Glutamatergic neuron (in vitro differentiated cells): ENCODE data around the gene ALCAM. TPM values are rescaled to one million over a fixed set of nuclear protein-coding genes. Genes with fewer than 3 reads are reported as not detected.
A peak's percentile ranks its signal among the peaks of the same experiment; 100 is the strongest.

ENCODE experiments used
- DNase-seq: peaks from one replicate; pipeline ENCODE4 v3.0.0; 2022
- H3K27ac Mint-ChIP-seq: one replicate; pipeline ENCODE4 v1.8.0; 2020; ENCODE audit warnings: mild to moderate bottlenecking, mixed read lengths, inconsistent platforms; ENCODE audit not compliant: unreplicated experiment
- H3K27me3 Mint-ChIP-seq: one replicate; pipeline ENCODE4 v1.8.0; 2020; ENCODE audit warnings: mild to moderate bottlenecking, moderate library complexity, mixed read lengths, inconsistent platforms; ENCODE audit not compliant: unreplicated experiment
- H3K36me3 Mint-ChIP-seq: one replicate; pipeline ENCODE4 v1.8.0; 2020; ENCODE audit warnings: mild to moderate bottlenecking, mixed read lengths, inconsistent platforms; ENCODE audit not compliant: unreplicated experiment
- H3K4me1 Mint-ChIP-seq: one replicate; pipeline ENCODE4 v1.8.0; 2020; ENCODE audit warnings: mild to moderate bottlenecking, low read depth, mixed read lengths, inconsistent platforms; ENCODE audit not compliant: unreplicated experiment
- H3K4me3 Mint-ChIP-seq: one replicate; pipeline ENCODE4 v1.8.0; 2020; ENCODE audit warnings: mild to moderate bottlenecking, mixed read lengths, inconsistent platforms; ENCODE audit not compliant: unreplicated experiment
- H3K9me3 Mint-ChIP-seq: one replicate; pipeline ENCODE4 v1.8.0; 2020; ENCODE audit warnings: mild to moderate bottlenecking, moderate library complexity, mixed read lengths, inconsistent platforms; ENCODE audit not compliant: unreplicated experiment
- total RNA-seq: library from RNA; stranded (reverse); fragmentation: NEBNext Ultra II Directional; extraction: Animal tissue kit (Norgen Biotek cat#: 25700); gene quantifications from one replicate; pipeline ENCODE4 v1.2.1, GENCODE V29; 2021; ENCODE audit not compliant: unreplicated experiment
- TF ChIP-seq, protein P1 (sequence below): fragments of 200-600 bp; sonication (generic); IDR thresholded peaks from one replicate; pipeline ENCODE4 v1.5.0; 2021; ENCODE audit not compliant: partially characterized antibody, unreplicated experiment

The ALCAM gene
- total RNA-seq, 1 donor from 2014 or later: 115 TPM

DNA sequence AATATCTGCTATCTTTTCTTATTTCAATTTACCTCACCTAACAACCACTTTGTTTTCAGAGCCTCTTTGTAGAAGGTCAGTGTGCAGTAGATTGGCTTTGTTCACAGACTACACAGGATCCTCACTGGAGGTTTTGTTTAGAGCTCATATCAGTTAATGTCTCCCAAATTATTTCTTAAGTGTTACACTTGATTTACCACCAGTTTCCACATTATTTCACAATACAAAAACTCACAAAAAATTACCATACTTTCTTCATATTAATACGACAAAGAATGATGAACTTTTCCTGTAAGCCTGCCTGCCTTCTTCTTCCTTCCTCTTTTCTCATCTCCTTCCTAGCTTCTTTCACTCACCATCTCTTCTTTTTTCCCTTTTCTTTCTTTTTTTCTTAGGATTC is 133.3 kb downstream of the ALCAM start:
- TF ChIP-seq, protein P1, sequence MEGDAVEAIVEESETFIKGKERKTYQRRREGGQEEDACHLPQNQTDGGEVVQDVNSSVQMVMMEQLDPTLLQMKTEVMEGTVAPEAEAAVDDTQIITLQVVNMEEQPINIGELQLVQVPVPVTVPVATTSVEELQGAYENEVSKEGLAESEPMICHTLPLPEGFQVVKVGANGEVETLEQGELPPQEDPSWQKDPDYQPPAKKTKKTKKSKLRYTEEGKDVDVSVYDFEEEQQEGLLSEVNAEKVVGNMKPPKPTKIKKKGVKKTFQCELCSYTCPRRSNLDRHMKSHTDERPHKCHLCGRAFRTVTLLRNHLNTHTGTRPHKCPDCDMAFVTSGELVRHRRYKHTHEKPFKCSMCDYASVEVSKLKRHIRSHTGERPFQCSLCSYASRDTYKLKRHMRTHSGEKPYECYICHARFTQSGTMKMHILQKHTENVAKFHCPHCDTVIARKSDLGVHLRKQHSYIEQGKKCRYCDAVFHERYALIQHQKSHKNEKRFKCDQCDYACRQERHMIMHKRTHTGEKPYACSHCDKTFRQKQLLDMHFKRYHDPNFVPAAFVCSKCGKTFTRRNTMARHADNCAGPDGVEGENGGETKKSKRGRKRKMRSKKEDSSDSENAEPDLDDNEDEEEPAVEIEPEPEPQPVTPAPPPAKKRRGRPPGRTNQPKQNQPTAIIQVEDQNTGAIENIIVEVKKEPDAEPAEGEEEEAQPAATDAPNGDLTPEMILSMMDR: no peak
- Mint-ChIP-seq H3K4me1 (peaks cover 12% of the 10 kb centered on the region), H3K4me3 (no peak overlapping the region), H3K9me3 (peaks cover 1% of the 10 kb centered on the region), H3K36me3 (no peaks in the 10 kb centered on the region), H3K27ac (no peak overlapping the region), H3K27me3 (no peaks in the 10 kb centered on the region)
- DNase-seq: no peak

DNA sequence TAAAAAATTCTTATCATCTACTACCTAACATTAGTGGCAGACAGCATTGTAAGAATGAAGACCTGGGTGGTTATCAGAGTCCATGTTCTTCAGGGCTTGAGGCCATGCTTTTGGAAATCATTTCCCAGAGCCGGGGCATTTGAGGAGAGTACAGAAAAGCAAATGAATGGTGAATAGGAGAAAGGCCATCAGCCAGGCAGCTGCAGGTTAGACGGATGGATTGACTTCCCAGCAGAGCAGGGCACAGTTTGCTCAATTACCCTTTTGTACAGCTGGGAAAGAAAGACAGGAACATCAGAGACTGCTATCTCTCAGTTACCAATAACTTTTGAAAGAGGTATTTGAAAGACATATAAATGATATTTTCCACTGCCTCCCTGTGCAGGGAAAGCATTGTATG is 135.6 kb downstream of the ALCAM start:
- Mint-ChIP-seq H3K36me3 (no peaks in the 10 kb centered on the region), H3K27me3 (no peaks in the 10 kb centered on the region), H3K9me3 (peaks cover 1% of the 10 kb centered on the region), H3K4me1 (peaks cover 12% of the 10 kb centered on the region), H3K27ac (no peak overlapping the region), H3K4me3 (no peak overlapping the region)
- DNase-seq: no peak
- TF ChIP-seq, protein P1: no peak

DNA sequence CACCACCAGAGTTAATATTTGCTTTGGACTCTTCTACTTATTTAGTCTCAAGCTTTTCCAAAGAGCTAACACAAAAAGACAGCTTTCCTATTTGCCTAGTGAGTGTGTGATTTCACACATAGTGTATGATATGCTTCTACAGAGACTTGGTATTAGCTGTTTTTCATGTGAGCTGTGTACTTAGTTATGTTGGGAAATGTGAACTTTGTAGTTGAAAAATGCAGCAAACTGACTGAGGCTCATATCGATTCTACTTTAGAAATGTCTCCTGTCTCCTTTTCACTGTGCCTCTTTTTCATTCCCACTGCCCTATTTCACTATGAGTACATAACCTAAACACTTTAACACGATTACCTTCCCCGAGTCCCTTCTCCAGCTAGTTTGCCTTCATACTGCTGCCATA is 136.5 kb downstream of the ALCAM start:
- no peaks in the 10 kb centered on the region for H3K27me3 Mint-ChIP-seq
- peaks cover 1% of the 10 kb centered on the region for H3K9me3 Mint-ChIP-seq
- no peak overlapping the region for H3K4me3 Mint-ChIP-seq
- H3K36me3 Mint-ChIP-seq: no peaks in the 10 kb centered on the region
- peaks cover 14% of the 10 kb centered on the region for H3K4me1 Mint-ChIP-seq
- no peak for DNase-seq
- TF ChIP-seq, protein P1: no peak
- peak overlapping the region; percentile 48 for H3K27ac Mint-ChIP-seq

DNA sequence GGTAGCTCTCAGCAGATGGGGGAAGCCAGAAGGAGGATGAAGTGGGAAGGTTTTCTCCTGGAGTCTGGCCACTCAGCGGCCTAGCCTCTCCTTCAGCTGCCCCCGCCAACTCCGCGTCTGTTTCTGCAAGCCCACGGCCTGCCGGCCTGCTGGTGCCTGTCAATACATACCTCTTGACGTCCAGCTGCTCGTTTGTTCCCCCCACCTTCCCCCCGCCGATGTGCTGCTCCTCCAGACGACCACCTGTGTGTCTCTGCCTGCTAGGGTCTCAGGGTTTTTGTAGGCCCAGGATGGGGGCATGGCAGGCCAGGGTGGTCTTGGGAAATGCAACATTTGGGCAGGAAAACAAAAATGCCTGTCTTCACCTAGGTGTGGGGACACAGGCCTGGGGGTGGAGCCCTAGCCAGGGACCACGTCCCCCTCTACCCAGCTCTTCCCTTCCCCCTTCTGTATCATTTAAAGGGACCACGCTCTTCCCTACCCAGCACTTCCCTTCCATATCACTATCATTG is 137.8 kb downstream of the ALCAM start:
- peak; percentile 38 for DNase-seq
- Mint-ChIP-seq H3K27ac (peak overlapping the region; percentile 50), H3K4me1 (peaks cover 14% of the 10 kb centered on the region), H3K27me3 (no peaks in the 10 kb centered on the region), H3K4me3 (no peak overlapping the region), H3K9me3 (peaks cover 1% of the 10 kb centered on the region), H3K36me3 (no peaks in the 10 kb centered on the region)
- TF ChIP-seq, protein P1: no peak

DNA sequence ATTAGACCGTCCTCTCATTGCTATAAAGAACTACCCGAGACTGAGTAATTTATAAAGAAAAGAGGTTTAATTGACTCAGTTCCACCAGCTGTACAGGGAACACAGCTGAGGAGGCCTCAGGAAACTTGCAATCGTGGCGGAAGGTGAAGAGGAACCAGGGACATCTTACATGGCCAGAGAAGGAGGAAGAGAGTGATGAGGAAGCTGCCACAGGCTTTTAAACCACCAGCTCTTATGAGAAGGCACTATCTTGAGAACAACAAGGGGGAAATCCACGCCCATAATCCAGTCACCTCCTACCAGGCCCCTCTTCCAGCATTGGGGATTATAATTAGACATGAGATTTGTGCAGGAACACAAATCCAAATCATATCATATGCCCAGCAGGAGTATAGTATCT is 138.5 kb downstream of the ALCAM start:
- Mint-ChIP-seq H3K4me3 (no peak overlapping the region), H3K27ac (no peak overlapping the region), H3K36me3 (no peaks in the 10 kb centered on the region), H3K27me3 (no peaks in the 10 kb centered on the region), H3K9me3 (peaks cover 1% of the 10 kb centered on the region), H3K4me1 (peaks cover 14% of the 10 kb centered on the region)
- no peak for DNase-seq
- TF ChIP-seq, protein P1: no peak
